CD4-positive, alpha-beta T cell treated with Interleukin-15 for 4 hours (primary cell): ENCODE data around the gene CCDC141.

Source experiments
- DNase-seq: peaks from one replicate; pipeline ENCODE4 v3.0.0-alpha.2; 2020; ENCODE audit warnings: low spot score

The CCDC141 gene

GRCh38 chr2:178912416-178913048, 137.4 kb downstream of the CCDC141 start:
- DNase-seq, result no peak

- no peak for DNase-seq
Observed at GRCh38 chr2:178911039-178911438, 138.9 kb downstream of the CCDC141 start.

- DNase-seq, result no peak
Observed at GRCh38 chr2:178910005-178910404, 139.9 kb downstream of the CCDC141 start.

- DNase-seq, result no peak
Observed at GRCh38 chr2:178909507-178909906, 140.4 kb downstream of the CCDC141 start.

- no peak for DNase-seq
Observed at GRCh38 chr2:178908810-178909209, 141.1 kb downstream of the CCDC141 start.

GRCh38 chr2:178905261-178905660, 144.7 kb downstream of the CCDC141 start:
- no peak for DNase-seq

GRCh38 chr2:178899656-178900055, 150.3 kb downstream of the CCDC141 start:
- DNase-seq, result no peak

GRCh38 chr2:178895872-178896271, 154.1 kb downstream of the CCDC141 start:
- DNase-seq, result no peak

- DNase-seq, result no peak
Observed at GRCh38 chr2:178895171-178895570, 154.8 kb downstream of the CCDC141 start.

GRCh38 chr2:178892751-178893625, 156.9 kb downstream of the CCDC141 start:
- no peak for DNase-seq

GRCh38 chr2:178891959-178892485, 157.9 kb downstream of the CCDC141 start:
- no peak for DNase-seq

GRCh38 chr2:178891265-178891958, 158.5 kb downstream of the CCDC141 start:
- peak; percentile 66 for DNase-seq

- DNase-seq, result no peak
Observed at GRCh38 chr2:178886006-178886405, 163.9 kb downstream of the CCDC141 start.

- DNase-seq, result no peak
Observed at GRCh38 chr2:178884440-178884839, 165.5 kb downstream of the CCDC141 start.

- no peak for DNase-seq
Observed at GRCh38 chr2:178882666-178883440, 167.1 kb downstream of the CCDC141 start.

- no peak for DNase-seq
Observed at GRCh38 chr2:178881075-178881474, 168.9 kb downstream of the CCDC141 start.

- no peak for DNase-seq
Observed at GRCh38 chr2:178880257-178880656, 169.7 kb downstream of the CCDC141 start.

GRCh38 chr2:178877874-178878273, 172.1 kb downstream of the CCDC141 start:
- DNase-seq, result no peak

- no peak for DNase-seq
Observed at GRCh38 chr2:178874529-178875240, 175.3 kb downstream of the CCDC141 start.

- DNase-seq, result no peak
Observed at GRCh38 chr2:178873912-178874311, 176.0 kb downstream of the CCDC141 start.

- DNase-seq, result no peak
Observed at GRCh38 chr2:178871536-178871935, 178.4 kb downstream of the CCDC141 start.
